ENCODE results near the gene ARSG. TPM values are rescaled to one million over a fixed set of nuclear protein-coding genes. Genes with fewer than 3 reads are reported as not detected.

ARSG gene
- total and polyA plus RNA-seq, 2 of the 13 experiments (the other 11 are each of a cell fraction or from before 2014, with no cell fraction given): 3.7 to 15.2 TPM

DNA sequence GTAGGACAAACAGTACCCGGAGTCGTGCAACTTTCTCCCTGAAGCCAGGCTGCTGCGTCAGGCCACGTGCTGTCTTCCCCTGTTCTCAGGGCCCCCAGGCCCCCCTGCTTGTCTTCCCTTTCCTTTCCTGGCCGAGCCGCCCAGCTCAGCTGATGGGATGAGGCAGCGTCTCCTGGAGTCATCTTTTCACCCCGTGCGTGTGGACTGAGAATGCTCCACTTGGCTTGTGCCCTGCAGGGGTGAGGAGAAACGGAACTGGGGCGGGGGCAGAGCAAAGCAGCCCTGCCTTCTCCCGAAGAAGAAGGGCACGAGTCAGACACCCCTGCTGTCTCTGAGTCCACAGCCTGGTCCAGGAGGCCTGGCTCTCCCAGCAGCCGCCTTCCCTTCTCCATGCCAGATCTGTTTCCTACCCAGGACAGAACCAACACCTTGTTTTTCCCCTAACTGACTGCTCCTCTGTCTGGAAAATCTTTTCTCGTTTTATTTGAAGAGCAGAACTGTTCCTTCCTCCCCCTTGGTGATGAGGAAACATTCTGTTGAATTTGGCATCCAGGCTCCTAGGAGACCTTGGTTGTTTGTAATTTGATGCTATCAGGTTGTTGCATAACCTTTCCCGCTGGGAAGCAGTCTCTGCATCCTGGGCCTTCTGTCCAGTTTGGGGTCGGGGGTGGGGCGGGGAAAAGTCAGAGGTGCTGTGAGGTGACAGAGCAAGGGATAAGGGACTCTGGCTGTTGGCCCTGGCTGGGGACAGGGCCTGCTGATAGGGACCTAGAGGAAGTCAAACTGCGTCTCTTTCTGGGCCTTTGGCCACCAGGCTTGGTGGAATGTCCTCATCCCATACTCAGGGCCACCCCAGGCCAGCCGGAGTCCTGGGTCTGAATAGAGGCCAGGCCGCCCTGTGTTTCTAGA lies 87.2 kb downstream of the ARSG start (continued):
- TF ChIP-seq, protein P1, sequence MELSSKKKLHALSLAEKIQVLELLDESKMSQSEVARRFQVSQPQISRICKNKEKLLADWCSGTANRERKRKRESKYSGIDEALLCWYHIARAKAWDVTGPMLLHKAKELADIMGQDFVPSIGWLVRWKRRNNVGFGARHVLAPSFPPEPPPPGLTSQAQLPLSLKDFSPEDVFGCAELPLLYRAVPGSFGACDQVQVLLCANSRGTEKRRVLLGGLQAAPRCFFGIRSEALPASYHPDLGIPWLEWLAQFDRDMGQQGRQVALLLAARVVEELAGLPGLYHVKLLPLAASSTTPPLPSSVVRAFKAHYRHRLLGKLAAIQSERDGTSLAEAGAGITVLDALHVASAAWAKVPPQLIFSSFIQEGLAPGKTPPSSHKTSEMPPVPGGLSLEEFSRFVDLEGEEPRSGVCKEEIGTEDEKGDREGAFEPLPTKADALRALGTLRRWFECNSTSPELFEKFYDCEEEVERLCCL (CRISPR knock-in tag; IDR thresholded peaks at IDR 0.05; ENCODE audit: borderline replicate concordance): peak; percentile 77; the same call in 1 of the 2 replicates
- TF ChIP-seq NFE2 (CRISPR knock-in tag; IDR thresholded peaks at IDR 0.05): no peak
- TF ChIP-seq, protein P2, sequence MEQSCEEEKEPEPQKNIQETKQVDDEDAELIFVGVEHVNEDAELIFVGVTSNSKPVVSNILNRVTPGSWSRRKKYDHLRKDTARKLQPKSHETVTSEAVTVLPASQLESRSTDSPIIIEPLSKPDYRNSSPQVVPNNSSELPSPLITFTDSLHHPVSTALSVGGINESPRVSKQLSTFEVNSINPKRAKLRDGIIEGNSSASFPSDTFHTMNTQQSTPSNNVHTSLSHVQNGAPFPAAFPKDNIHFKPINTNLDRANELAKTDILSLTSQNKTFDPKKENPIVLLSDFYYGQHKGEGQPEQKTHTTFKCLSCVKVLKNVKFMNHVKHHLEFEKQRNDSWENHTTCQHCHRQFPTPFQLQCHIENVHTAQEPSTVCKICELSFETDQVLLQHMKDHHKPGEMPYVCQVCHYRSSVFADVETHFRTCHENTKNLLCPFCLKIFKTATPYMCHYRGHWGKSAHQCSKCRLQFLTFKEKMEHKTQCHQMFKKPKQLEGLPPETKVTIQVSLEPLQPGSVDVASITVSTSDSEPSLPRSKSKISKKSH (CRISPR knock-in tag; IDR thresholded peaks at IDR 0.05; ENCODE audit: borderline replicate concordance): peak; percentile 81; the same call in 1 of the 2 replicates
- TF ChIP-seq IRX3 (CRISPR knock-in tag; IDR thresholded peaks at IDR 0.05; ENCODE audit: borderline replicate concordance, low read depth): no peak
- TF ChIP-seq SMAD1 (CRISPR knock-in tag; IDR thresholded peaks at IDR 0.05; ENCODE audit: borderline replicate concordance, low read depth): no peak; the same call in 1 of the 2 replicates
- TF ChIP-seq NFKBIZ (CRISPR knock-in tag; IDR thresholded peaks at IDR 0.05): peak; percentile 88
- TF ChIP-seq SP5 (CRISPR knock-in tag; IDR thresholded peaks at IDR 0.05; ENCODE audit: borderline replicate concordance, low read depth): peak; percentile 89
- peak; percentile 100 for TF ChIP-seq ZSCAN25 (CRISPR knock-in tag; IDR thresholded peaks at IDR 0.05)
- peak; percentile 49; the same call in 1 of the 2 replicates for TF ChIP-seq MAFG (CRISPR knock-in tag; IDR thresholded peaks at IDR 0.05)
- 0 out of 2 replicates have a peak, but pooled peaks have one; percentile 35 for TF ChIP-seq ZNF550 (CRISPR knock-in tag; IDR thresholded peaks at IDR 0.05; ENCODE audit: borderline replicate concordance)
- TF ChIP-seq THYN1 (CRISPR knock-in tag; IDR thresholded peaks at IDR 0.05; ENCODE audit: borderline replicate concordance, low read depth): peak; percentile 89; the same call in 1 of the 2 replicates
- TF ChIP-seq, protein P3, sequence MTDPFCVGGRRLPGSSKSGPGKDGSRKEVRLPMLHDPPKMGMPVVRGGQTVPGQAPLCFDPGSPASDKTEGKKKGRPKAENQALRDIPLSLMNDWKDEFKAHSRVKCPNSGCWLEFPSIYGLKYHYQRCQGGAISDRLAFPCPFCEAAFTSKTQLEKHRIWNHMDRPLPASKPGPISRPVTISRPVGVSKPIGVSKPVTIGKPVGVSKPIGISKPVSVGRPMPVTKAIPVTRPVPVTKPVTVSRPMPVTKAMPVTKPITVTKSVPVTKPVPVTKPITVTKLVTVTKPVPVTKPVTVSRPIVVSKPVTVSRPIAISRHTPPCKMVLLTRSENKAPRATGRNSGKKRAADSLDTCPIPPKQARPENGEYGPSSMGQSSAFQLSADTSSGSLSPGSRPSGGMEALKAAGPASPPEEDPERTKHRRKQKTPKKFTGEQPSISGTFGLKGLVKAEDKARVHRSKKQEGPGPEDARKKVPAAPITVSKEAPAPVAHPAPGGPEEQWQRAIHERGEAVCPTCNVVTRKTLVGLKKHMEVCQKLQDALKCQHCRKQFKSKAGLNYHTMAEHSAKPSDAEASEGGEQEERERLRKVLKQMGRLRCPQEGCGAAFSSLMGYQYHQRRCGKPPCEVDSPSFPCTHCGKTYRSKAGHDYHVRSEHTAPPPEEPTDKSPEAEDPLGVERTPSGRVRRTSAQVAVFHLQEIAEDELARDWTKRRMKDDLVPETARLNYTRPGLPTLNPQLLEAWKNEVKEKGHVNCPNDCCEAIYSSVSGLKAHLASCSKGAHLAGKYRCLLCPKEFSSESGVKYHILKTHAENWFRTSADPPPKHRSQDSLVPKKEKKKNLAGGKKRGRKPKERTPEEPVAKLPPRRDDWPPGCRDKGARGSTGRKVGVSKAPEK (CRISPR knock-in tag; IDR thresholded peaks at IDR 0.05; ENCODE audit: borderline replicate concordance): peak; percentile 87
- peak; percentile 51; the same call in 1 of the 2 replicates for TF ChIP-seq MIER2 (CRISPR knock-in tag; IDR thresholded peaks at IDR 0.05)
- TF ChIP-seq, protein P4, sequence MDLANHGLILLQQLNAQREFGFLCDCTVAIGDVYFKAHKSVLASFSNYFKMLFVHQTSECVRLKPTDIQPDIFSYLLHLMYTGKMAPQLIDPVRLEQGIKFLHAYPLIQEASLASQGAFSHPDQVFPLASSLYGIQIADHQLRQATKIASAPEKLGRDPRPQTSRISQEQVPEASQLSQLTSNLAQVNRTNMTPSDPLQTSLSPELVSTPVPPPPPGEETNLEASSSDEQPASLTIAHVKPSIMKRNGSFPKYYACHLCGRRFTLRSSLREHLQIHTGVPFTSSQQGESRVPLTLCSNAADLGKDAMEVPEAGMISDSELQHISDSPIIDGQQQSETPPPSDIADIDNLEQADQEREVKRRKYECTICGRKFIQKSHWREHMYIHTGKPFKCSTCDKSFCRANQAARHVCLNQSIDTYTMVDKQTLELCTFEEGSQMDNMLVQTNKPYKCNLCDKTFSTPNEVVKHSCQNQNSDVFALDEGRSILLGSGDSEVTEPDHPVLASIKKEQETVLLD (CRISPR knock-in tag; IDR thresholded peaks at IDR 0.05; ENCODE audit: low read depth): 0 out of 2 replicates have a peak, but pooled peaks have one; percentile 58
- TF ChIP-seq ZNF713 (CRISPR knock-in tag; IDR thresholded peaks at IDR 0.05): peak; percentile 88
- 0 out of 2 replicates have a peak, but pooled peaks have one; percentile 5 for TF ChIP-seq KLF12 (CRISPR knock-in tag; IDR thresholded peaks at IDR 0.05; ENCODE audit: borderline replicate concordance)
- TF ChIP-seq, protein P5, sequence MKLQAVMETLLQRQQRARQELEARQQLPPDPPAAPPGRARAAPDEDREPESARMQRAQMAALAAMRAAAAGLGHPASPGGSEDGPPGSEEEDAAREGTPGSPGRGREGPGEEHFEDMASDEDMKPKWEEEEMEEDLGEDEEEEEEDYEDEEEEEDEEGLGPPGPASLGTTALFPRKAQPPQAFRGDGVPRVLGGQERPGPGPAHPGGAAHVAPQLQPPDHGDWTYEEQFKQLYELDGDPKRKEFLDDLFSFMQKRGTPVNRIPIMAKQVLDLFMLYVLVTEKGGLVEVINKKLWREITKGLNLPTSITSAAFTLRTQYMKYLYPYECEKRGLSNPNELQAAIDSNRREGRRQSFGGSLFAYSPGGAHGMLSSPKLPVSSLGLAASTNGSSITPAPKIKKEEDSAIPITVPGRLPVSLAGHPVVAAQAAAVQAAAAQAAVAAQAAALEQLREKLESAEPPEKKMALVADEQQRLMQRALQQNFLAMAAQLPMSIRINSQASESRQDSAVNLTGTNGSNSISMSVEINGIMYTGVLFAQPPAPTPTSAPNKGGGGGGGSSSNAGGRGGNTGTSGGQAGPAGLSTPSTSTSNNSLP (IDR thresholded peaks at IDR 0.05; ENCODE audit: low read depth, low read length): peak; percentile 91
- TF ChIP-seq ELF4 (CRISPR knock-in tag; IDR thresholded peaks at IDR 0.05; ENCODE audit: borderline replicate concordance): peak; percentile 90
